ENCODE measurements around the gene ZNF350. TPM values are rescaled to one million over a fixed set of nuclear protein-coding genes. Genes with fewer than 3 reads are reported as not detected.

Gene ZNF350
- total RNA-seq, 1 experiment from 2014 or later: 10.7 TPM

GRCh38 chr19:52010674-52011073 lies 24.0 kb upstream of the ZNF350 start:
- intact Hi-C loops (cut with micrococcal nuclease; ENCODE audit: unreplicated experiment): no loop called here
- CTCF ChIA-PET: no interaction called here
- Mint-ChIP-seq H3K4me3 (ENCODE audit: low read depth, unreplicated experiment) (no peak overlapping the region), H3K27ac (ENCODE audit: unreplicated experiment) (no peak overlapping the region), H3K27me3 (ENCODE audit: unreplicated experiment) (no peaks in the 10 kb centered on the region), H3K36me3 (ENCODE audit: insufficient read depth, unreplicated experiment) (peaks cover 29% of the 10 kb centered on the region), H3K4me1 (ENCODE audit: low read depth, unreplicated experiment) (peaks cover 9% of the 10 kb centered on the region), H3K9me3 (ENCODE audit: low read depth, unreplicated experiment) (peaks cover 11% of the 10 kb centered on the region)
- no peak for TF ChIP-seq CTCF (IDR thresholded peaks at IDR 0.05; ENCODE audit: unreplicated experiment)
- no peak for DNase-seq
- BruUV-seq (replicated peaks): no TSS peak

- intact Hi-C loops (cut with micrococcal nuclease; ENCODE audit: unreplicated experiment): loop anchor here (10.0 kb wide), 1 partner anchor 227 kb away; no protein-coding TSS in a partner anchor
- no peak for TF ChIP-seq CTCF (IDR thresholded peaks at IDR 0.05; ENCODE audit: unreplicated experiment)
- CTCF ChIA-PET: interaction anchor here (0.6 kb wide), 1 partner anchor 24 kb away, joined by 4 read pairs; no protein-coding TSS in a partner anchor
- peaks cover 25% of the 10 kb centered on the region for H3K36me3 Mint-ChIP-seq (ENCODE audit: insufficient read depth, unreplicated experiment)
- peak within 1 kb of the TSS; percentile 94 for H3K4me3 Mint-ChIP-seq (ENCODE audit: low read depth, unreplicated experiment)
- H3K9me3 Mint-ChIP-seq (ENCODE audit: low read depth, unreplicated experiment): peaks cover 11% of the 10 kb centered on the region
- no TSS peak for BruUV-seq (replicated peaks)
- peaks cover 9% of the 10 kb centered on the region for H3K4me1 Mint-ChIP-seq (ENCODE audit: low read depth, unreplicated experiment)
- no peaks in the 10 kb centered on the region for H3K27me3 Mint-ChIP-seq (ENCODE audit: unreplicated experiment)
- peak; percentile 90 for DNase-seq
- peak within 1 kb of the TSS; percentile 73 for H3K27ac Mint-ChIP-seq (ENCODE audit: unreplicated experiment)
These were observed 21.3 kb upstream of the ZNF350 start, which contains the start of gene ZNF615 for GRCh38 chr19:52007806-52008557. Gene ZNF615 (minus strand): TSS chr19:52008211. CDS start chr19:52003711, 4,500 bp downstream.

- peak; percentile 27 for DNase-seq
These were observed 20.8 kb upstream of the ZNF350 start for GRCh38 chr19:52007451-52007805.

GRCh38 chr19:51994048-51994644 lies 7.5 kb upstream of the ZNF350 start:
- H3K36me3 Mint-ChIP-seq (ENCODE audit: insufficient read depth, unreplicated experiment): no peaks in the 10 kb centered on the region
- intact Hi-C loops (cut with micrococcal nuclease; ENCODE audit: unreplicated experiment): no loop called here
- H3K27me3 Mint-ChIP-seq (ENCODE audit: unreplicated experiment): no peaks in the 10 kb centered on the region
- no peaks in the 10 kb centered on the region for H3K4me1 Mint-ChIP-seq (ENCODE audit: low read depth, unreplicated experiment)
- TF ChIP-seq CTCF (IDR thresholded peaks at IDR 0.05; ENCODE audit: unreplicated experiment): no peak
- BruUV-seq (replicated peaks): no TSS peak
- CTCF ChIA-PET: interaction anchor here (0.6 kb wide), 1 partner anchor 305 kb away, joined by 3 read pairs; no protein-coding TSS in a partner anchor
- H3K4me3 Mint-ChIP-seq (ENCODE audit: low read depth, unreplicated experiment): no peak overlapping the region
- no peak for DNase-seq
- H3K27ac Mint-ChIP-seq (ENCODE audit: unreplicated experiment): no peak overlapping the region
- H3K9me3 Mint-ChIP-seq (ENCODE audit: low read depth, unreplicated experiment): peaks cover 26% of the 10 kb centered on the region

More at GRCh38 chr19:52007451-52007805, 20.8 kb upstream of the ZNF350 start:
- H3K27me3 Mint-ChIP-seq (ENCODE audit: unreplicated experiment): no peaks in the 10 kb centered on the region
- TSS peak; percentile 38 for BruUV-seq (replicated peaks)
- peak overlapping the region; percentile 94 for H3K4me3 Mint-ChIP-seq (ENCODE audit: low read depth, unreplicated experiment)
- peaks cover 20% of the 10 kb centered on the region for H3K36me3 Mint-ChIP-seq (ENCODE audit: insufficient read depth, unreplicated experiment)
- H3K4me1 Mint-ChIP-seq (ENCODE audit: low read depth, unreplicated experiment): peaks cover 9% of the 10 kb centered on the region
- H3K27ac Mint-ChIP-seq (ENCODE audit: unreplicated experiment): peak overlapping the region; percentile 73
- intact Hi-C loops (cut with micrococcal nuclease; ENCODE audit: unreplicated experiment): loop anchor here (10.0 kb wide), 1 partner anchor 227 kb away; no protein-coding TSS in a partner anchor
- TF ChIP-seq CTCF (IDR thresholded peaks at IDR 0.05; ENCODE audit: unreplicated experiment): no peak
- CTCF ChIA-PET: interaction anchor here (0.6 kb wide), 1 partner anchor 23 kb away, joined by 4 read pairs; no protein-coding TSS in a partner anchor
- H3K9me3 Mint-ChIP-seq (ENCODE audit: low read depth, unreplicated experiment): peaks cover 9% of the 10 kb centered on the region
